ENCODE results near the gene CPLANE1. TPM values are rescaled to one million over a fixed set of nuclear protein-coding genes. Genes with fewer than 3 reads are reported as not detected.

The CPLANE1 gene
- polyA plus RNA-seq, 2 donors: 1.5 to 1.8 TPM

GRCh38 chr5:37214550-37214949, 34.6 kb downstream of the CPLANE1 start:
- Histone ChIP-seq H3K36me3 (ENCODE audit: control insufficient read depth in 2 of 2, insufficient read depth in 2 of 2, low read length in 1 of 2) (peaks cover 0 to 2% of the 10 kb centered on the region in 2 donors), H3K9me3 (ENCODE audit: control insufficient read depth in 2 of 2, insufficient read depth in 1 of 2, low read depth in 1 of 2, low read length in 1 of 2) (no peaks in the 10 kb centered on the region), H3K27me3 (ENCODE audit: control insufficient read depth in 1 of 2, insufficient read depth in 2 of 2, low read length in 2 of 2) (no peaks in the 10 kb centered on the region), H3K27ac (ENCODE audit: low read depth in 2 of 2, low read length in 1 of 2) (no peak overlapping the region), H3K4me1 (ENCODE audit: control insufficient read depth in 2 of 2, insufficient read depth in 2 of 2, low read length in 1 of 2) (no peaks in the 10 kb centered on the region), H3K4me3 (ENCODE audit: low read depth in 1 of 2, low read length in 2 of 2) (no peak overlapping the region)
- whole genome bisulfite sequencing, 2 donors: 31 to 56% methylated on average over 1 of the region's 1 CpG

GRCh38 chr5:37212096-37212495, 37.1 kb downstream of the CPLANE1 start:
- Histone ChIP-seq H3K27ac (ENCODE audit: low read depth in 2 of 2, low read length in 1 of 2) (no peak overlapping the region), H3K4me3 (ENCODE audit: low read depth in 1 of 2, low read length in 2 of 2) (no peak overlapping the region), H3K4me1 (ENCODE audit: control insufficient read depth in 2 of 2, insufficient read depth in 2 of 2, low read length in 1 of 2) (no peaks in the 10 kb centered on the region), H3K36me3 (ENCODE audit: control insufficient read depth in 2 of 2, insufficient read depth in 2 of 2, low read length in 1 of 2) (peaks cover 0 to 7% of the 10 kb centered on the region in 2 donors), H3K27me3 (ENCODE audit: control insufficient read depth in 1 of 2, insufficient read depth in 2 of 2, low read length in 2 of 2) (no peaks in the 10 kb centered on the region), H3K9me3 (ENCODE audit: control insufficient read depth in 2 of 2, insufficient read depth in 1 of 2, low read depth in 1 of 2, low read length in 1 of 2) (no peaks in the 10 kb centered on the region)
- 95 to 100% methylated on average over 3 of the region's 3 CpGs for WGBS, 2 donors

GRCh38 chr5:37211661-37212060, 37.5 kb downstream of the CPLANE1 start:
- H3K9me3 ChIP-seq (ENCODE audit: control insufficient read depth in 2 of 2, insufficient read depth in 1 of 2, low read depth in 1 of 2, low read length in 1 of 2): no peaks in the 10 kb centered on the region
- 96 to 97% methylated on average over 10 of the region's 10 CpGs for WGBS, 2 donors
- no peak overlapping the region for H3K27ac ChIP-seq (ENCODE audit: low read depth in 2 of 2, low read length in 1 of 2)
- no peaks in the 10 kb centered on the region for H3K4me1 ChIP-seq (ENCODE audit: control insufficient read depth in 2 of 2, insufficient read depth in 2 of 2, low read length in 1 of 2)
- peaks cover 0 to 7% of the 10 kb centered on the region in 2 donors for H3K36me3 ChIP-seq (ENCODE audit: control insufficient read depth in 2 of 2, insufficient read depth in 2 of 2, low read length in 1 of 2)
- H3K27me3 ChIP-seq (ENCODE audit: control insufficient read depth in 1 of 2, insufficient read depth in 2 of 2, low read length in 2 of 2): no peaks in the 10 kb centered on the region
- H3K4me3 ChIP-seq (ENCODE audit: low read depth in 1 of 2, low read length in 2 of 2): no peak overlapping the region

- Histone ChIP-seq H3K9me3 (ENCODE audit: control insufficient read depth in 2 of 2, insufficient read depth in 1 of 2, low read depth in 1 of 2, low read length in 1 of 2) (no peaks in the 10 kb centered on the region), H3K27me3 (ENCODE audit: control insufficient read depth in 1 of 2, insufficient read depth in 2 of 2, low read length in 2 of 2) (no peaks in the 10 kb centered on the region), H3K27ac (ENCODE audit: low read depth in 2 of 2, low read length in 1 of 2) (no peak overlapping the region), H3K36me3 (ENCODE audit: control insufficient read depth in 2 of 2, insufficient read depth in 2 of 2, low read length in 1 of 2) (peaks cover 0 to 11% of the 10 kb centered on the region in 2 donors), H3K4me1 (ENCODE audit: control insufficient read depth in 2 of 2, insufficient read depth in 2 of 2, low read length in 1 of 2) (no peaks in the 10 kb centered on the region), H3K4me3 (ENCODE audit: low read depth in 1 of 2, low read length in 2 of 2) (no peak overlapping the region)
- WGBS, 2 donors: 84 to 85% methylated on average over 32 of the region's 32 CpGs
Observed at GRCh38 chr5:37208883-37209797, 40.0 kb downstream of the CPLANE1 start.

GRCh38 chr5:37207802-37208201, 41.4 kb downstream of the CPLANE1 start:
- no peak overlapping the region for H3K4me3 ChIP-seq (ENCODE audit: low read depth in 1 of 2, low read length in 2 of 2)
- 93 to 97% methylated on average over 3 of the region's 3 CpGs for WGBS, 2 donors

GRCh38 chr5:37206736-37207135, 42.4 kb downstream of the CPLANE1 start:
- no peaks in the 10 kb centered on the region for H3K4me1 ChIP-seq (ENCODE audit: control insufficient read depth in 2 of 2, insufficient read depth in 2 of 2, low read length in 1 of 2)
- 84 to 91% methylated on average over 2 of the region's 2 CpGs for WGBS, 2 donors
- no peak overlapping the region for H3K4me3 ChIP-seq (ENCODE audit: low read depth in 1 of 2, low read length in 2 of 2)
- H3K27me3 ChIP-seq (ENCODE audit: control insufficient read depth in 1 of 2, insufficient read depth in 2 of 2, low read length in 2 of 2): no peaks in the 10 kb centered on the region
- H3K27ac ChIP-seq (ENCODE audit: low read depth in 2 of 2, low read length in 1 of 2): no peak overlapping the region
- peaks cover 0 to 10% of the 10 kb centered on the region in 2 donors for H3K36me3 ChIP-seq (ENCODE audit: control insufficient read depth in 2 of 2, insufficient read depth in 2 of 2, low read length in 1 of 2)
- no peaks in the 10 kb centered on the region for H3K9me3 ChIP-seq (ENCODE audit: control insufficient read depth in 2 of 2, insufficient read depth in 1 of 2, low read depth in 1 of 2, low read length in 1 of 2)

More at GRCh38 chr5:37207802-37208201, 41.4 kb downstream of the CPLANE1 start:
- H3K27ac ChIP-seq (ENCODE audit: low read depth in 2 of 2, low read length in 1 of 2): no peak overlapping the region
- H3K36me3 ChIP-seq (ENCODE audit: control insufficient read depth in 2 of 2, insufficient read depth in 2 of 2, low read length in 1 of 2): peaks cover 0 to 10% of the 10 kb centered on the region in 2 donors
- no peaks in the 10 kb centered on the region for H3K4me1 ChIP-seq (ENCODE audit: control insufficient read depth in 2 of 2, insufficient read depth in 2 of 2, low read length in 1 of 2)
- no peaks in the 10 kb centered on the region for H3K27me3 ChIP-seq (ENCODE audit: control insufficient read depth in 1 of 2, insufficient read depth in 2 of 2, low read length in 2 of 2)
- H3K9me3 ChIP-seq (ENCODE audit: control insufficient read depth in 2 of 2, insufficient read depth in 1 of 2, low read depth in 1 of 2, low read length in 1 of 2): no peaks in the 10 kb centered on the region

- WGBS, 2 donors: 93 to 96% methylated on average over 2 of the region's 2 CpGs
- H3K27ac ChIP-seq (ENCODE audit: low read depth in 2 of 2, low read length in 1 of 2): no peak overlapping the region
- H3K9me3 ChIP-seq (ENCODE audit: control insufficient read depth in 2 of 2, insufficient read depth in 1 of 2, low read depth in 1 of 2, low read length in 1 of 2): no peaks in the 10 kb centered on the region
- H3K4me1 ChIP-seq (ENCODE audit: control insufficient read depth in 2 of 2, insufficient read depth in 2 of 2, low read length in 1 of 2): no peaks in the 10 kb centered on the region
- no peaks in the 10 kb centered on the region for H3K36me3 ChIP-seq (ENCODE audit: control insufficient read depth in 2 of 2, insufficient read depth in 2 of 2, low read length in 1 of 2)
- H3K4me3 ChIP-seq (ENCODE audit: low read depth in 1 of 2, low read length in 2 of 2): no peak overlapping the region
- no peaks in the 10 kb centered on the region for H3K27me3 ChIP-seq (ENCODE audit: control insufficient read depth in 1 of 2, insufficient read depth in 2 of 2, low read length in 2 of 2)
Observed at GRCh38 chr5:37198842-37199241, 50.3 kb downstream of the CPLANE1 start.

- Histone ChIP-seq H3K36me3 (ENCODE audit: control insufficient read depth in 2 of 2, insufficient read depth in 2 of 2, low read length in 1 of 2) (no peaks in the 10 kb centered on the region), H3K4me3 (ENCODE audit: low read depth in 1 of 2, low read length in 2 of 2) (no peak overlapping the region), H3K4me1 (ENCODE audit: control insufficient read depth in 2 of 2, insufficient read depth in 2 of 2, low read length in 1 of 2) (no peaks in the 10 kb centered on the region), H3K27ac (ENCODE audit: low read depth in 2 of 2, low read length in 1 of 2) (no peak overlapping the region), H3K27me3 (ENCODE audit: control insufficient read depth in 1 of 2, insufficient read depth in 2 of 2, low read length in 2 of 2) (no peaks in the 10 kb centered on the region), H3K9me3 (ENCODE audit: control insufficient read depth in 2 of 2, insufficient read depth in 1 of 2, low read depth in 1 of 2, low read length in 1 of 2) (no peaks in the 10 kb centered on the region)
- WGBS, 2 donors: 69 to 83% methylated on average over 3 of the region's 3 CpGs
Observed at GRCh38 chr5:37198061-37198460, 51.1 kb downstream of the CPLANE1 start.

GRCh38 chr5:37197340-37198050, 51.7 kb downstream of the CPLANE1 start:
- H3K4me3 ChIP-seq (ENCODE audit: low read depth in 1 of 2, low read length in 2 of 2): no peak overlapping the region
- no peaks in the 10 kb centered on the region for H3K4me1 ChIP-seq (ENCODE audit: control insufficient read depth in 2 of 2, insufficient read depth in 2 of 2, low read length in 1 of 2)
- no peaks in the 10 kb centered on the region for H3K27me3 ChIP-seq (ENCODE audit: control insufficient read depth in 1 of 2, insufficient read depth in 2 of 2, low read length in 2 of 2)
- H3K36me3 ChIP-seq (ENCODE audit: control insufficient read depth in 2 of 2, insufficient read depth in 2 of 2, low read length in 1 of 2): no peaks in the 10 kb centered on the region
- 69 to 75% methylated on average over 3 of the region's 3 CpGs for WGBS, 2 donors
- no peaks in the 10 kb centered on the region for H3K9me3 ChIP-seq (ENCODE audit: control insufficient read depth in 2 of 2, insufficient read depth in 1 of 2, low read depth in 1 of 2, low read length in 1 of 2)
- no peak overlapping the region for H3K27ac ChIP-seq (ENCODE audit: low read depth in 2 of 2, low read length in 1 of 2)
